HG03575 (cell line): ENCODE data around the gene KIF26B.
"Not testable (repeated sequence)": the region's sequence is repeated elsewhere in the genome, so short reads cannot be mapped to it uniquely, and the experiment has no call there.

Experiments used
- ATAC-seq: cut with Tn5 transposase; IDR thresholded peaks from one replicate; pipeline ENCODE4 v1.9.1; 2021; ENCODE audit not compliant: unreplicated experiment, insufficient number of reproducible peaks, low FRiP score; ENCODE audit errors: extremely low read depth

The KIF26B gene

DNA sequence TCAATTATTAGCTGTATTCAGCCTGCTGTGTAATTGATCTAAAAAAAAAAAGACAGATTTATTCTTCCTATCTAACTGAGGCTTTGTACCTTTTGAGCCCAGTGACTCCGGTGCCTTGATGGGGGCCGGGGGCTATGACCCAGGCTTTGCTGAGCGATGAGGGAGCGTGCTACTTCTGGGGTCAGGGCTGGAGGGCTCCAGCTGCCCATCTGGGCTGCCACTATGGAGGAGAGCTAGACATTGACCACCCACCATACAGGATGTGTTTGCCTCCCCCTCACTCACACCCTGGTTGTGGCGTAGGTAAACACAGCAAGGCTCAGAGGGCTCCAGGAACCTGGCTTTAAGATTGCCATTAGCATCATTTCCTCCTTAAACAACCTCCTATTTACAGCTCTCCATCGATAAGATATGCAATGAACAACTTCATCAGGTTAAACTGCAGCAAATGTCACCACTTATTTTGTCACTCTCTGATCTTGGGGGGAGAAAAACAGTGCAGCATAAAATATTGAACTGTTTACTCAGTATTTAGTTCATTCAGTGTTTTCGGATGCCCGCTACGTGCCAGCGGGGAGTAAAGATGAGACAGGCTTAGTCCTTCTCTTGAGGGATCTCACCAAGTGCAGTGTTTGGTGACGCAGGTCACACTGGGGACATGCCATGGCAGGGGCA is 231.6 kb downstream of the KIF26B start:
- no peak for ATAC-seq

DNA sequence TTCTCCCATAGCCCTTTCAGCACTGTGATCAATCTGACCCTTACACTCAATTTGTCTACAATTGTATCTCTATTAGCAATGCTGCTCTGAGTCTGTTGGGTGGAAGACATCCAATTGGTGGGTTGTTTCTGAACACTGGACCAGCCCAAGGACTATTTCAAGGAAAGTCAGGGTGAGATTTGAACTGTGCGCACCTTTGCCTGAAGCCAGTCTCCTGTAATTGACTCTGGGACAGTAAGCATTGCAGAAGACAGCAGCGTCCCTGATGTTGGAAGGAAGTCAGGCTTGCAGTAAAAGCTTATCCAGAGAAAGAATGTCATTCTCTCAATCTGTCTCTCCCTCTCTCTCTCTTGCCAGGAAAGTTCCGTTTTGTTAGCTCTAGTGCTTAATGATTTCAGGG is 233.9 kb downstream of the KIF26B start:
- no peak for ATAC-seq

DNA sequence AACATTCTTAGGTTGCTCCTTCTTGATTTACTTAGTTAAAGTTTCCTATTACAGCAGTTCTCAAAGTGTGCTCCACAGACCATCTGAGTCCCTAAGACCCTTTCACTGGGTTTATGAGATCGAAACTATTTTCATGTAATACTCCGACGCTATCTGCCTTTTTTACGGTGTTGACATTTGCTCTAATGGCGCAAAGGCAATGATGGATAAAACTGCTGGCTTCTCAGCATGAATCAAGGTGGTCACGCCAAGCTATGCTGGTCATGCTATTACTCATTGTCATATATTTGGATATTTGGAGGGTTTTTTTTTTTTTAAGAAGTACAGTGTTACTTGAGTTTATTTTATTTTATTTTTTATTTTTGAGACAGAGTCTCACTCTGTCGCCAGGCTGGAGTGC is 235.1 kb downstream of the KIF26B start:
- no peak for ATAC-seq

- ATAC-seq, result no peak
These were observed 236.2 kb downstream of the KIF26B start for GRCh38 chr1:245390975-245391374.

- ATAC-seq, result no peak
These were observed 238.9 kb downstream of the KIF26B start for GRCh38 chr1:245393694-245394093.

DNA sequence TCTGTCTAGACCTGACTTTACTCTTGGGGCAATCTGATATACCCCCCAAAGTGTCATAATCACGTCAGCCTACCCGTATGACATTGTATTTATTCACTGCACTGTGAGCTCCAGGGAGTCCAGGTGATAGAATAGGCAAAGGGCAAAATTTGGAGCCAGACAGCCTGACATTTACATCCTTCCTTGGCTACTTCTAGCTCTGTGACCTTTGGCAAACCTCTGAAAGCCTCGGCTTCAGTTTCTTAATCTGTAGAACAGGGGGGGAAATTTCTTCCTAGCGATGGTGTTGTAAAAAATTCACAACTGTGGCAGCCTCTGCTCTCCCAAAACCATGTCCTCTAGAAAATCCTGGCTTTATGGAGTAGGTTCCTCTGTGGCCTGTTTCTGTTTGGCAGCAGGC is 240.9 kb downstream of the KIF26B start:
- no peak for ATAC-seq

DNA sequence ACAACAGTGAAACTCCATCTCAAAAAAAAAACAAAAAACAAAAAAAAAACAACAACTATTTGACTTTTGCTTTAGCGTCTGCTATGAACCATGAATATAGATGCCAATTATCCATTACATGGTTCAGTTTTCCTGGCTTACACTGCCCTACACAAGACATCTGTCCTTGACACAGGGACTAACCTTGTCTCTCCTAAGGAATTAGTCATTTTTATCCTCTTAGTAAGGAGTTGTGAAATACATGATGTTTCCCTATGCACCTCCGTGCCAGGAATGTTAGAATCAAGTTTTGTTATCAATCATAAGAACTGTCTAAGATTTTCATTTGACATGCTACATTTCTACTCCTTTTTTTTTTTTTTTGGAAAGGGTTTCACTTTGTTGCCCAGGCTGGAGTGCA is 241.8 kb downstream of the KIF26B start:
- no peak for ATAC-seq

DNA sequence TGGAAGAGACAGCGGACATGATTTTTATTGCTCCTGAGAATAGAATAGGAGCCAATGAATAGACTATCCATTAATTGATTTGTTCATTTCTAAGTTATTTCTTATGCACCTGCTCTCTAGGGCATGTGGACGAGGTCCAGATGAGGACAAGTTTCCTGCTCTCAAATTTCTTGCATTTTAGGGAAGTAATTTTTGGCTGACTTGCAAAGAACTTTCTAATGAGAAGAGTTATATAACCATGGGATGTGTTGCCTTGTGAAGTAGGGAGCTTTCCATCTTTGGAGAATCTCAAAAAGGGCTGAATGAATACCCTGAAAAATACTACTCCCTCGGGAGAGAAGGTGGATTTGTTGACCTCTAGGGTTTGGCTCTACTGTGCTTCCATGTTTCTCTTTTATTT is 243.0 kb downstream of the KIF26B start:
- ATAC-seq, result no peak

GRCh38 chr1:245398180-245398579 is 243.4 kb downstream of the KIF26B start:
- no peak for ATAC-seq

GRCh38 chr1:245401881-245402587 is 247.2 kb downstream of the KIF26B start:
- ATAC-seq, result no peak

DNA sequence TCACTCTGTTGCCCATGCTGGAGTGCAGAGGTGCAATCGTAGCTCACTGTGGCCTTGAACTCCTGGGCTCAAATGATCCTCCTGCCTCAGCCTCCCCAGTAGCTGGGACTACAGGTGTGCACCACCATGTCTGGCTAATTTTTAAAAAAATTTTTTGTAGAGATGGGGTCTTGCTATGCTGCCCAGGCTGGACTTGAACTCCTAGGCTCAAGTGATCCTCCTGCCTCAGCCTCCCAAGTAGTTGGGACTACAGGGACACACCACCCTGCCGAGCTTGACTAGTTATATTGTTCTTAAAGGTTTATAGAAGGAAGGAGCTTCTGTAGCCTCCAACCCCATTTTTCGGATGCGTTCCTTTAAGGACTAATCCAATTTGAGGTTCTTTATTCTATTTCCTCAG is 248.2 kb downstream of the KIF26B start:
- ATAC-seq, result not testable (repeated sequence)

GRCh38 chr1:245404527-245404926 is 249.7 kb downstream of the KIF26B start:
- no peak for ATAC-seq

DNA sequence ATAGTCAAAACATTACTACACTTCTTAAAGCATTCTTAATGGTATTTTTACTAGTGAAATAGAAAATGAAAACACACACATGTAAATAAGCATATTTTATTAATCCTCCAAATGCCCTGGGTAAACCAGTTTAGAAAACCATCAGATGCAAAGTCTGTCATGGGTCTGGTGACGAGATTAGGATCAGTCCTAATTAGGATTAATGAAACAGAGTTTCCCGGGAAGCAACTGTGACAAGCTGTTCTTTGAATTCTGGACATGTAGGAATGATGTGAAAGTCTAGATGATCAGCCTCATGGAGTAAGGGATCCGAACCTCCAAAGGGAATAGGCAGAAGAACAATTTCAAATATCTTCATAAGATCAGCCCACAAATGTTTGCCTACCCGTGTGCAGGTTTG is 250.2 kb downstream of the KIF26B start:
- no peak for ATAC-seq

DNA sequence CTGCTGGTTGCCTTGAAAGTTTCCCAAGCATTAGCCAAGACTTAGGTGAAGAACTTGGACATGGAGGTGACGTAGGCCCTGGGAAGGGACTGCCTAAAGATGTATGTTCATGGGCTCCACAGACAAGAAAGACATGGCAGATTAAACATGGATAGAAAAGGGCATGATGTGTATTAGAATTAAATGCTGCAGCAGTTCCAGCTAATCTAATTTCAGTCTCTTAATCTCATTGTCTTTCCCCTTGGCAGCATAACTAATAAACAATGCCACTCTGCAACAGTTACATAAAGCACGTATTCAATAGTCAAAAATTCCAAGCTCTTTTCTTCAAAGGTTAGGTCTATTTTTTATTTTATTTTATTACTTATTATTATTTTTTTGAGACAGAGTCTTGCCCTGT is 251.6 kb downstream of the KIF26B start:
- ATAC-seq, result no peak

- no peak for ATAC-seq
These were observed 253.2 kb downstream of the KIF26B start for GRCh38 chr1:245407983-245408382.

DNA sequence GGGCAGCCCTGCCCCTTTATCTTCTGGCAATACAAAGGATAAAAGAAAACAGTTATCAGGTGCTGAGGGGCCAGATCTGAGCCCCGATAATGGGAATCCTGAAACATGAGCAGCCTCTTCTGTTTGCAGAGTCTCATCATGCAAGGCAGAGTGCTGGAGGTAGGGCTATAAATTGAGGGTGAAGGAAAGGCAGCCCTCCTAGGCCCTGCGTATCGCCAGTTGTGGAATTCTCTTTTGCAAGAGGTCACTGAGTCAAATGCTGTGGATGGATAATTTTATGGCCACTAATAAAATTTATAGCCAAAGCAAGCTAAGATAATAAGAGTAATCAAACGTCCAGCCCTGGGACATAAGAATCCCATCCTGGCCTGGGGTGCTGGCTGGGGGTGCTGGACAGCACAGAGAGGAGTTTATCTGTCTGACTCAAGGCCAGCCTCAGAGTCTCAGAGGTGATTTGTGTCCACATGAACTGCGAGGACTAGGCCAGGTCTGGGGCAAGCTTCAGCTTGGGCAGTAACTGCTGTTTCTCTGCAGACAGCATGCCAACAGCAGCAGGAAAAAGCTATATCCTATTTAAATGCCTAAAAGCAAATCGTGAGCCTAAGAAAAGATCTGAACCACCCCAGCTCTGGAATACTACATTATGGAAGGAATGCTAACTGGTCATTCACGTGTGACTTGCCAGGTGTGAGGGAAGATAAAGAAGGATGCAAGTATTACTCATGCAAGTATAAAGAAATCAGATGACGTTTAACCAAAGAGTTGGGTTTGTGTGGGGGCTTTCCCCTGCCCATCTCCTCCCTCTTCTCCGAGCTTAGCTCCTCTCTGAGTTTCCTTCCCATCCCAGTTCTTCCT is 254.8 kb downstream of the KIF26B start:
- ATAC-seq, result no peak

DNA sequence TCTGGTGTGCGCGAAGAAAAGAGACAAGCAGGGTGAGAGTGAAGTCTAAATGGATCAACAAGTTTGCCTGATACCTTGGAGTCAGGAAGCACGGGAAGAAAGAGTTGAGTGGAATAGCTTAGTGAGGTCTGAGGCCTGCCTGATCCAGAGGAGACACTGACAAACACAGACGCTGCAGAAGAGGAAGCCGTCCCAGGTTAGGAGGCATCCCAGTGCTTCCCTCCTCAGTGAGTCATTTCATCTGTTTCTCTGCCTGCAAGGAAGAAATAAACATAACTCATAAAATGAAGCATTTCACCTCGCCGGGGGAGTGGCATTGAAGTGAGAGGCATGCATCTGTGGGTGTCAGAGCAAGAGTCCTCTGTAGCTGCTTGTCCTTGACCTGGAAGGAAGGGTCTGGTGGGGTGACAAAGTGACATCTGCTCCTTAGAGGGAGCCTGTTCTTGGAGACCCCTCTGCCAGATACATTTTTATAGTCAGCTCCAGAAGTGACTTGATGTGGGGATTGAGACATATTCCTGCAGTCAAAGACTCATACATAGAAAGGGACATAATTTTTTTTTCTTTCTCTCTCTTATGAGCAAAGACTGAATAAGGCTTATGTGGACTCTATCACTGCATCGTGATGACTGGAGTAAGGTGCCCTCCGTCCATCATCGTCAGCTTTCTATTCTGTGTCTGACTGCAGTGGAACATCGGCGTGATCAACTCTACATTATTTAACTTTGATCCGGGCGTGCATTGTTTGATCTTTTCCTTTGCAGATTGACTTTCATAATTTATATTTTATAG is 256.7 kb downstream of the KIF26B start:
- no peak for ATAC-seq

DNA sequence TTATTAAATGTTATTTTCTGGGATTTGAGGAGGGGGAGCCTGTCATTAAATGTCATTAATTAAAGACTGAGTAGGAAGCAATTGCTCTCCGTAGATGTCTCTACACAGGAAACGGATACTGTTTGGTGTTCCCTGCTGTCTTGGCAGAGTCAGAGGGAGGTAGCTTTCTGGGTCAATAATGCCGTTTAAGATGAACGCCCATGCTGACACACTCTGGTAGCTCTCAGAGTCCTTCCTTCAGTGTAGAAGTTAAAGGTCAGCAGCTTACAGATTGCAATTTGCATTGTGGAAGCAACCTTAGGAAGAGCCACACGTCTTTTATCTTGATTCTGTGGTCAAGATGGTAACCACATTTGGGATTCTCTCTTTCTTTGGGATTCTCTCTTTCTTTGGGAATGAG is 257.5 kb downstream of the KIF26B start:
- ATAC-seq, result no peak

GRCh38 chr1:245416781-245417180 is 262.0 kb downstream of the KIF26B start:
- ATAC-seq, result no peak
